Lung (tissue), 12 donors: ENCODE data around the gene SLC7A6. TPM values are rescaled to one million over a fixed set of nuclear protein-coding genes. Genes with fewer than 3 reads are reported as not detected.

Source experiments
- ATAC-seq: fragments of 200-7000 bp; cut with Tn5 transposase; one replicate; pipeline ENCODE4 v1.9.1; 2020; ENCODE audit warnings: moderate number of reproducible peaks; ENCODE audit not compliant: insufficient read depth, low FRiP score
- DNase-seq, 3 donors: peaks; one replicate each; pipeline ENCODE4 v3.0.0-alpha.2; 2013 to 2017
- H3K27ac ChIP-seq, 2 donors: one replicate each; pipeline ENCODE4 v1.5.1; 2013; ENCODE audit warnings: mild to moderate bottlenecking in 2 of 2, moderate library complexity in 2 of 2, control low read depth in 1 of 2, inconsistent platforms in 1 of 2, low read depth in 1 of 2, low read length in 1 of 2
- H3K27me3 ChIP-seq, 3 donors: one replicate each; pipeline ENCODE4 v1.5.1; 2013; ENCODE audit warnings: low read length in 2 of 3; ENCODE audit not compliant: control insufficient read depth in 3 of 3, insufficient read depth in 3 of 3
- H3K36me3 ChIP-seq, 4 donors: one replicate each; pipeline ENCODE4 v1.5.1; 2013; ENCODE audit warnings: low read length in 4 of 4, mild to moderate bottlenecking in 1 of 4, moderate library complexity in 1 of 4; ENCODE audit not compliant: control insufficient read depth in 4 of 4, insufficient read depth in 4 of 4
- H3K4me1 ChIP-seq, 5 donors: one replicate each; pipeline ENCODE4 v1.5.1; 2013; ENCODE audit warnings: low read length in 5 of 5, mild to moderate bottlenecking in 2 of 5, moderate library complexity in 1 of 5; ENCODE audit not compliant: control insufficient read depth in 5 of 5, insufficient read depth in 5 of 5
- H3K4me3 ChIP-seq: one replicate; pipeline ENCODE4 v1.5.1; 2013; ENCODE audit warnings: mild to moderate bottlenecking, control low read depth, moderate library complexity
- H3K9ac ChIP-seq, 2 donors: one replicate each; pipeline ENCODE4 v1.5.1; 2013; ENCODE audit warnings: low read length in 2 of 2, control low read depth in 1 of 2; ENCODE audit not compliant: insufficient read depth in 1 of 2
- H3K9me3 ChIP-seq, 4 donors: one replicate each; pipeline ENCODE4 v1.5.1; 2013; ENCODE audit warnings: low read length in 3 of 4, mild to moderate bottlenecking in 1 of 4, moderate library complexity in 1 of 4; ENCODE audit not compliant: control insufficient read depth in 4 of 4, insufficient read depth in 3 of 4
- WGBS, 2 donors: extraction: QIAGEN DNeasy Blood & Tissue Kit; methylation state at CpG; one replicate each; pipeline ENCODE4 v1.1.7; 2013; 5-methylcytosine and 5-hydroxymethylcytosine counted together
- polyA plus RNA-seq, 2 donors: library from polyadenylated mRNA; stranded (reverse); fragments of 200-250 nt; gene quantifications; one replicate each; pipeline ENCODE4 v1.2.1, GENCODE V29; 2013
- total RNA-seq, 2 donors: library from RNA; depleted of rRNA in 1 of 2; stranded (reverse); fragments of >200 nt in 1 of 2; gene quantifications; one replicate each; pipeline ENCODE4 v1.2.1, GENCODE V29; 2014 to 2021
- TF ChIP-seq, protein P1 (sequence below): IDR thresholded peaks from 2 replicates; pipeline ENCODE4 v1.5.1; 2012; ENCODE audit warnings: mild to moderate bottlenecking; ENCODE audit errors: control extremely low read depth, extremely low read depth
- donor health status: control.
- donor health status: control.
- donor health status: Bipolar disorder and iron deficiency.
- donor health status: healthy.
- donor health status: DM: yes; HTN: yes; CAD: no.

SLC7A6 gene
- total and polyA plus RNA-seq, 4 donors: 8.9 to 36.2 (median 20.0) TPM

- TF ChIP-seq, protein P1, sequence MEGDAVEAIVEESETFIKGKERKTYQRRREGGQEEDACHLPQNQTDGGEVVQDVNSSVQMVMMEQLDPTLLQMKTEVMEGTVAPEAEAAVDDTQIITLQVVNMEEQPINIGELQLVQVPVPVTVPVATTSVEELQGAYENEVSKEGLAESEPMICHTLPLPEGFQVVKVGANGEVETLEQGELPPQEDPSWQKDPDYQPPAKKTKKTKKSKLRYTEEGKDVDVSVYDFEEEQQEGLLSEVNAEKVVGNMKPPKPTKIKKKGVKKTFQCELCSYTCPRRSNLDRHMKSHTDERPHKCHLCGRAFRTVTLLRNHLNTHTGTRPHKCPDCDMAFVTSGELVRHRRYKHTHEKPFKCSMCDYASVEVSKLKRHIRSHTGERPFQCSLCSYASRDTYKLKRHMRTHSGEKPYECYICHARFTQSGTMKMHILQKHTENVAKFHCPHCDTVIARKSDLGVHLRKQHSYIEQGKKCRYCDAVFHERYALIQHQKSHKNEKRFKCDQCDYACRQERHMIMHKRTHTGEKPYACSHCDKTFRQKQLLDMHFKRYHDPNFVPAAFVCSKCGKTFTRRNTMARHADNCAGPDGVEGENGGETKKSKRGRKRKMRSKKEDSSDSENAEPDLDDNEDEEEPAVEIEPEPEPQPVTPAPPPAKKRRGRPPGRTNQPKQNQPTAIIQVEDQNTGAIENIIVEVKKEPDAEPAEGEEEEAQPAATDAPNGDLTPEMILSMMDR: no peak
- H3K4me1 ChIP-seq: peaks cover under 1 to 14% (median 7%) of the 10 kb centered on the region in 5 donors
- DNase-seq: no peak
- 91 to 96% methylated on average over 4 of the region's 4 CpGs for WGBS, 2 donors
- H3K27ac ChIP-seq: peak overlapping the region in 1 of 2 donors; percentile 13
- H3K4me3 ChIP-seq: no peak overlapping the region
- no peaks in the 10 kb centered on the region for H3K27me3 ChIP-seq
- ATAC-seq: no peak
- peaks cover 0 to 2% (median 0%) of the 10 kb centered on the region in 4 donors for H3K9me3 ChIP-seq
- peaks cover 0 to 31% (median 0%) of the 10 kb centered on the region in 4 donors for H3K36me3 ChIP-seq
- H3K9ac ChIP-seq: no peak overlapping the region
These were observed 15.0 kb upstream of the SLC7A6 start for GRCh38 chr16:68249371-68249770.

- Histone ChIP-seq H3K9ac (no peak overlapping the region), H3K27ac (peak overlapping the region in 1 of 2 donors; percentile 94), H3K36me3 (peaks cover 0 to 45% (median 6%) of the 10 kb centered on the region in 4 donors), H3K4me1 (peaks cover 0 to 9% (median 1%) of the 10 kb centered on the region in 5 donors), H3K27me3 (no peaks in the 10 kb centered on the region), H3K4me3 (no peak overlapping the region), H3K9me3 (no peaks in the 10 kb centered on the region)
- 78 to 90% methylated on average over 6 of the region's 6 CpGs for WGBS, 2 donors
- ATAC-seq (no peak), DNase-seq (no peak)
- TF ChIP-seq, protein P1: no peak
These were observed 13.4 kb upstream of the SLC7A6 start for GRCh38 chr16:68250951-68251350.

DNA sequence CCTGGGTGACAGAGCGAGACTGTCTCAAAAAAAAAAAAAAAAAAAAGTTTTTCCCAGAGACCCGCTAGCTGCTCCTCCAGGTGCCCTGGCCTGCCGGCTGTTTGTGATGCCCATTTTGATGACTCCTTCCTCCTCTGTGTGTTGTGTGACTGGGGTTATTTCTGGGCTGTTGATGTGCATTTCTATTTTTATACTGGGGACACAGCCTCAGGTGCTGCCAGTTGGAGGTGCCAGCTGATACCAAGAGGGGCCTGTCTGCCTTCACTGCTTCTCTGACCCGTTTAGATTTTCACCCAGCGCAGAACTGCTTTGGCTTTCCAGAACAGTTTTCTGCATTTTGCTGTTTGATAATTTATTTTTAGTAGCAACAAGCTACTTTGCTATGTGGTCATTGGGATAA lies 12.5 kb upstream of the SLC7A6 start:
- Histone ChIP-seq H3K27ac (peak overlapping the region in 1 of 2 donors; percentile 96), H3K9me3 (no peaks in the 10 kb centered on the region), H3K4me3 (no peak overlapping the region), H3K36me3 (peaks cover 0 to 45% (median 7%) of the 10 kb centered on the region in 4 donors), H3K27me3 (no peaks in the 10 kb centered on the region), H3K9ac (no peak overlapping the region), H3K4me1 (peaks cover 0 to 2% (median 0%) of the 10 kb centered on the region in 5 donors)
- WGBS, 2 donors: 88 to 89% methylated on average over 5 of the region's 5 CpGs
- DNase-seq (no peak), ATAC-seq (no peak)
- TF ChIP-seq, protein P1: no peak

- WGBS, 2 donors: 91 to 95% methylated on average over 5 of the region's 5 CpGs
- peaks cover 0 to 47% (median 8%) of the 10 kb centered on the region in 4 donors for H3K36me3 ChIP-seq
- ATAC-seq (no peak), DNase-seq (no peak)
- no peak overlapping the region for H3K9ac ChIP-seq
- H3K4me1 ChIP-seq: no peaks in the 10 kb centered on the region
- no peaks in the 10 kb centered on the region for H3K9me3 ChIP-seq
- H3K27ac ChIP-seq: peak overlapping the region in 1 of 2 donors; percentile 96
- TF ChIP-seq, protein P1: no peak
- H3K4me3 ChIP-seq: no peak overlapping the region
- H3K27me3 ChIP-seq: no peaks in the 10 kb centered on the region
These were observed 11.9 kb upstream of the SLC7A6 start for GRCh38 chr16:68252383-68252782.
